H1 (cell line): ENCODE data around the gene THEM5. TPM values are rescaled to one million over a fixed set of nuclear protein-coding genes. Genes with fewer than 3 reads are reported as not detected.

ENCODE experiments used
- polyA plus RNA-seq, 7 experiments: library from polyadenylated mRNA; depleted of rRNA in 3 of 7; stranded (reverse) in 5 of 7; unstranded in 2 of 7; fragments of >200 nt in 5 of 7; fragments of 200-250 nt in 2 of 7; gene quantifications; 1 replicate in 5 of 7; 2 replicates in 1 of 7; 4 replicates in 1 of 7; pipeline versions ENCODE4 v1.2.1 to v1.2.3, GENCODE V29; 2011 to 2013; ENCODE audit warnings: missing spikeins in 2 of 7, mixed read lengths in 2 of 7
- small RNA-seq: library from polyadenylated mRNA; stranded (forward); fragments of <200 nt; extraction: miRNeasy Mini kit (QIAGEN cat#:217004); gene quantifications from one replicate; pipeline ENCODE3, GENCODE V24; 2013; ENCODE audit not compliant: insufficient read depth
- total RNA-seq: library from RNA; stranded (reverse); fragmentation: NEBNext Ultra II Directional; extraction: Animal tissue kit (Norgen Biotek cat#: 25700); gene quantifications from 2 replicates; pipeline ENCODE4 v1.2.1, GENCODE V29; 2021

The THEM5 gene
- total and polyA plus RNA-seq, 2 of the 8 experiments (the other 6 are each of a cell fraction or from before 2014, with no cell fraction given) = not detected

Small RNAs within 50 kb of the gene (small RNA-seq; reads per million reads assigned to genes)
- gene RF00019 = not detected

Other genes starting within 250 kb of the THEM5 start
- gene SNX27, start 241.7 kb downstream of the THEM5 start, total RNA-seq = 61.2 and 65.4 TPM in 2 replicates
- 15.6 and 23.4 TPM in 2 replicates for gene SNX27, start 241.7 kb downstream of the THEM5 start, polyA plus RNA-seq (2011; rRNA removed)
- 0.34 and 0.65 TPM in 2 replicates for gene CELF3, start 136.9 kb downstream of the THEM5 start, total RNA-seq
- gene CELF3, start 136.9 kb downstream of the THEM5 start, polyA plus RNA-seq (2011; rRNA removed) = 1.2 and 1.3 TPM in 2 replicates
- not detected in 2 replicates for gene RIIAD1, start 132.2 kb downstream of the THEM5 start, total RNA-seq
- not detected in 2 replicates for gene RIIAD1, start 132.2 kb downstream of the THEM5 start, polyA plus RNA-seq (2011; rRNA removed)
- gene MRPL9, start 90.2 kb downstream of the THEM5 start, total RNA-seq = 96.4 and 113 TPM in 2 replicates
- gene MRPL9, start 90.2 kb downstream of the THEM5 start, polyA plus RNA-seq (2011; rRNA removed) = 64.7 and 74.9 TPM in 2 replicates
- 23.8 and 26.1 TPM in 2 replicates for gene TDRKH, start 63.2 kb downstream of the THEM5 start, total RNA-seq
- gene TDRKH, start 63.2 kb downstream of the THEM5 start, polyA plus RNA-seq (2011; rRNA removed) = 7.7 and 9.9 TPM in 2 replicates
- not detected in 2 replicates for gene LINGO4, start 48.3 kb downstream of the THEM5 start, total RNA-seq
- gene LINGO4, start 48.3 kb downstream of the THEM5 start, polyA plus RNA-seq (2011; rRNA removed) = 0.03 TPM in 1 of 2 replicates, not detected in the other
- 0.52 and 0.54 TPM in 2 replicates for gene RORC, start 21.9 kb downstream of the THEM5 start, total RNA-seq
- 0.44 and 0.52 TPM in 2 replicates for gene RORC, start 21.9 kb downstream of the THEM5 start, polyA plus RNA-seq (2011; rRNA removed)
- 0.54 and 0.71 TPM in 2 replicates for gene C2CD4D, start 13.9 kb downstream of the THEM5 start, total RNA-seq
- gene C2CD4D, start 13.9 kb downstream of the THEM5 start, polyA plus RNA-seq (2011; rRNA removed) = 0.41 and 0.60 TPM in 2 replicates
- 8.6 and 11.2 TPM in 2 replicates for gene THEM4, start 55.8 kb upstream of the THEM5 start, total RNA-seq
- 5.6 and 9.9 TPM in 2 replicates for gene THEM4, start 55.8 kb upstream of the THEM5 start, polyA plus RNA-seq (2011; rRNA removed)
- 231 and 233 TPM in 2 replicates for gene S100A10, start 140.1 kb upstream of the THEM5 start, total RNA-seq
- gene S100A10, start 140.1 kb upstream of the THEM5 start, polyA plus RNA-seq (2011; rRNA removed) = 13.7 and 23.9 TPM in 2 replicates
- gene S100A11, start 183.3 kb upstream of the THEM5 start, total RNA-seq = 120 and 124 TPM in 2 replicates
- gene S100A11, start 183.3 kb upstream of the THEM5 start, polyA plus RNA-seq (2011; rRNA removed) = 249 and 343 TPM in 2 replicates
- gene TCHHL1, start 235.4 kb upstream of the THEM5 start, total RNA-seq = not detected in 2 replicates
- gene TCHHL1, start 235.4 kb upstream of the THEM5 start, polyA plus RNA-seq (2011; rRNA removed) = not detected in 2 replicates